KBM-7 (cell line): Measurements from ENCODE around the gene PCF11.
A peak's percentile ranks its signal among the peaks of the same experiment; 100 is the strongest.
"Not testable (repeated sequence)": the region's sequence is repeated elsewhere in the genome, so short reads cannot be mapped to it uniquely, and the experiment has no call there.

ENCODE experiments used
- DNase-seq: peaks from one replicate; pipeline ENCODE4 v3.0.0-alpha.2; 2015
- in situ Hi-C: fragments of 300-500 bp; cut with MboI; formaldehyde crosslinking; loops from 2 replicates; pipeline ENCODE4 v1.14.3; 2020; ENCODE audit warnings: low sequenced_read_pairs, low pct_unique_long_range_greater_than_20kb, mixed read lengths

PCF11 gene

DNA sequence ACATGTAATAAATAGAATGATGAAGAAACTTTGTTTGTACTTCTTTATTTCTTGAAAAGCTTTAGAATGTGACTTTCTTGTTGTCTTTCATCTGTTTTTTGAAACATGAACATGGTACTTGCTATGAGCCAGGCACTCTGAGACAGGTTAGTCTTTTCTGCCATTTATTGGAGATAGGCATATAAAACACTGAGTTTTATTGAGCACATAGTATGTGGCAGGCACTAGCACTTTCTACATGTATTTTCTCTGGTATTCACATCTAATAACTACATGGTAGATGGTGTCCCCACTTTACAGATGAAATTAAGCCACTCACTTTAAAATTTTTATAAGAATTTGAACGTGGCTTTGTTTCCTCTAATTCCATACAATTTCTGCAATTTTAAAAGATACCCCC is 28.8 kb downstream of the PCF11 start:
- in situ Hi-C loops, result no loop called here

DNA sequence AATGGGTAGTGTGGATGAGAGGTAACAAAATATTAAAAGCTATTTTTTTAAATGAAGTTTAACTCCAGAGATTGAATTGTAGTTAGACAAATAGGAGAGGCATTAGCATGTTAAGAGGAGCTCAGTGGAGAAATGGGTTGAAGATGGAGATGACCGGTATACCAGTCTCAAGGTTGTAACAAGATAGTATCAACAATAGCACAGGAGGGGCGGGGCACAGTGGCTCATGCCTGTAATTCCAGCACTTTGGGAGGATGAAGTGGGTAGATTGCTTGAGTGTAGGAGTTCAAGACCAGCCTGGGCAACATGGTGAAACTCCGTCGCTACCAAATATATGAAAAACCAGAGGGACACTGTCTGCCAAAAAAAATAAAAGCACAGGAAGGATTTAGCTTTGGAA is 30.5 kb downstream of the PCF11 start:
- DNase-seq, result no peak
- in situ Hi-C loops, result no loop called here

More for the DNA sequence above, 28.8 kb downstream of the PCF11 start:
- no peak for DNase-seq

DNA sequence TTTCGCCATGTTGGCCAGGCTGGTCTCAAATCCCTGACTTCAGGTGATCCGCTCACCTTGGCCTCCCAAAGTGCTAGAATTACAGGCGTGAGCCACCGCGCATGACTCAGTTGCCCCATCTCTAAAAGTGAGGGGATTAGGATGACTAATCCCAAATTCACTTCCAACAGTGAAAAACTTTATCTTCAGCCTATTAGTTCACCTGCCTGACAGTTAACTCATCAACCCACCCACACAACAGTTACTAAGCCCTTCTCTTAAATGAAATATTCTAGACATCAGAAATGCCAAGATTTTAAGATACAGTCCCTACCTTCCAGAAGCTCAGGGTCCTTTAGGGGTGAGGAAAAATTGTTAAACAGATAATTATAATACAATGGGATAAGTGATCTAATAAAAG is 34.6 kb downstream of the PCF11 start:
- no peak for DNase-seq
- in situ Hi-C loops, result no loop called here

DNA sequence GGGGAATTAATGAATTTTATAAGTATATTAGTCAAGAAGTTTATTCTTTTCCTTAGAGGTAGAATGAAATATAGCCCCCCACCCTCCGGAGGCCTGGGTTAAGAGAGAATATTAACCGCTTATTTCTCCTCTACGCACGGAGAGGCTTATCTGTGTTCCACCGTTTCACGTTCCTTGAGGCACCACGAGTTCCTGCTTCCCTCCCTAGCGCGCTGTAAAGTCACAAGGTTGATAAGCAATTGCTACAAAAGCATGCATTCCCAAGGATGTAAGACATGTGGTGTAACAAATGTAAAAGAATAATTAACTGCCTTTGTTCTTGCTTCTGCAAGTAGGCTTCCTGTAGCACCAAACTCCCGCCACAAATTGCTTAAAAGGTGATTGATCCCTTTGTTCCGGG is 35.1 kb downstream of the PCF11 start:
- no peak for DNase-seq
- in situ Hi-C loops, result no loop called here

DNA sequence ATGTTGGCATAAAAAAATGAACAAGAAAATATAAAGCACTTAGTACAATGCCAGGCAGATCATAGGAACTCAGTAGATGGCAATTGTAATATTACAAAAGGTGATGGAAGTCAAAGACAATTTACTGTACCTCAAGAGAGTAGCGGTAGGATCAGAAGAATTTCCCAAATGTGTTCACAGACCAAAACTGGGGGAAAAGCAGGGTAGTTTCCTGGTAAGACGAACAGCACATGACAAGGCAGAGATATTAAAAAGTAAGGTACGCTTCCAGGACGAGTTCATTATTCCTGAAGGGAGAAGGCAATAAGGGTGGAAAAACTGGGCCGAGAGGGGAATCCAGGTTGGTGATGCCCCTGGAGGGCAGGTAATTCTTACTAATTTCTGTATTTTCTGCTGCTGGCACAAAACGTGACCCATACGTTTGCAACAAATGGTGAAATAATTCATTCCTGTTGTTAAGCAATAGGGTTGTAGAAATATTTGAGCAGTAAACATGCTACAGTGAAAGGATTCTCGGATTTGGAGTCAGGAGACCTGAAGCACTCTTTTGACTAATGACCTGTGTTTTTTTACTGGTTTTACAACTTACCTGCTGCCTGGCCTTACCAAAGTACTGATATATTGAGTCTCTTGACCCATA is 35.8 kb downstream of the PCF11 start:
- in situ Hi-C loops, result no loop called here
- DNase-seq, result no peak

DNA sequence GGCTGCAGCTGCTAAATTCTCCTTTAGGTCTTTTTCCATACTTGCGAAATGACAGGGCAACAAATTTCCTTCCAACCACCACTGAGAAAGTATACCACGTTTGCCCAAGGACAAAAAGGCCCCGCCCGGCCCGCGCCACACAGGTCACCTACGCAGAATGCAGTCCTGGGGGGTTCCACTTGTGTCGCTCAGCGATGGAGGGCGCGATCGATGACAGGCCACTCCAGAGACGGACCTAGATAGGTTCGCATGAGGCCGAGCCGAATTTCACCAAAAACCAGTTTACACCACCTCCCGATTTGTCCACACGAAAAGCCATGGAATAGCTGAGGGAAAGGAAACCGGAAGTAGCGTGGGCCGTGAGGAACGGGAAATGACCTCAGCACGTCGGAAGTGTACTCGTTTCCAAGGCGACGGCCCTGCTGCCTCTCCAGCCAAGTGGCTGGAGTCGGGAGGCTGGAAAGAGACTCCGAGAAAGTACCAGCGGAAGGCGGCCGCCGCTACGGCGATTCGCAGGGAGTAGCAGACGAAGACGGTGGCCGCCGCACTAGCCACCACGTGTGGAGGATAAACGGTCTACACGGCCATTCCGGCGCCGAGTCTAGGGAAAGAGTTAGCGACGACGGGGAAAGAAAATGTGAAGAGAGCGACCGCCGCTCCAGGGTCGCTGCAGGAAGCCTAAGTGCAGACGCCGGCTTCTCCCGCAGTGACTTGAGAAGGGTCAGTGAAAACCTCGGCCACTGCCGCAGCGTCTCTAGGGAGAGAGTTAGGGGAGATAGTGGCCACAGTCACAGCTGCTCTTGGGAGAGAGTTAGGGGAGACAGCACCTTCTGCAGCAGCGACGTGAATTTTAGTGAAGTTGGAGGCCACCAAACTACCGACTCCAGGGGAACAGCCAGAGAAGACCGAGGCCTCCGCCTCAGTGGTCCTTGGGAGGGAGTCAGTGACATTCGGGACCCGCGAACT is 36.7 kb downstream of the PCF11 start, which contains the start of gene ANKRD42:
ANKRD42 (plus strand) TSS at position 398 of the 966 bp plus-strand sequence. CDS start 959 bp downstream, outside the sequence.
- in situ Hi-C loops, result no loop called here
- peak; percentile 97 for DNase-seq

DNA sequence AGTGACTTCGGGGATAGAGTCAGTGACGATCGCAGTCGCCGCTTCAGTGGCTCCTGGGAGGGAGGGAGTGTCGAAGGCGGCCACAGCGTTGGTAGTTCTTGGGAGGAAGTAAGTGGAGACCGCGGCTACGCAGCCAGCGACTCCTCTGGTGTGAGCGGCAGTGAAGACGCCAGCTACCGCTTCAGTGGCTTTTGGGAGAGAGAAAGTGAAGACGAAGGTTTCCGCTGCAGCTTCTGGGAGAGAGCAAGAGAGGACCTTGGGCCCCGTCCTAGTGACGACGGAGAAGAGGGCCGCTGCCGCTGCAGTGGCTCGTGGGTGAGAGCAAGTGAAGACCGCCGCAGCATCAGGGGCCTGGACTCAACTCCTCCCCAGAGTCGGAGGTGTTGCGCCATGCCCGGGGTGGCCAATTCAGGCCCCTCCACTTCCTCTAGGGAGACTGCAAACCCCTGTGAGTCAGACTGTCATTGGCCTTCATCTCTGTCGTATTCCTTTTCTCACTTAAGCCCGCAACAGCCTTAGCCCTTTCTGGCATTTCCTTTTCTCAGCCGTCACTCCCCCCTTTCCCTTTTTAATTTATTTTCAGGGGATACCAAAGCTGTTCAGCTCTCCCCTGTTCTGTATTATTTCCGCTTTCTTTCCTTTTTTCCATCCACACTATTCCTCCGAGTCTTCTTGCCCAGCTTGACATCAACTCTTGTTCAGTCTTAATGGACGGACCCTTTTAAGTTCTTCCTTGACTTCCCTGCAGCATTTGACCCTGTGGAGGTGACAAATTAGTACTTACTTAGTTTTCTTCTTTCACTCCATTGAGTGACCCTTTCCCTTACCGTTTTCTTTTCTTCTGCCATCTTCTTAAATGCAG is 37.6 kb downstream of the PCF11 start:
- in situ Hi-C loops, result no loop called here
- DNase-seq, result peak; percentile 85

DNA sequence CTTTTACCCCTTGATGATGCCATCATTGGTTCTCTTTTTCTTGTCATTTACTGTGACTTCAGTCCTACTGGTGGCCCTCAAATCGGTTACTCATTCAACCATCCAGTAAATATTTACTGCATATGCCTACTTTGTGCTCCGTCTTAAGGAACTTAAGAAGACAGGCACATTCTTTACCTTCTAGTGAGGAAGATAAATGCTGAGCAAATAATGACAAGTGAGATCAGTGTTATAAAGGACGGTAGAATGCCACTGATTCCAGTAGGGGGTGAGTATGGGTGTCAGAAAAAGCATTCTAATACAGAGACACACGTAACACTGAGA is 38.2 kb downstream of the PCF11 start:
- in situ Hi-C loops, result no loop called here
- peak; percentile 36 for DNase-seq

DNA sequence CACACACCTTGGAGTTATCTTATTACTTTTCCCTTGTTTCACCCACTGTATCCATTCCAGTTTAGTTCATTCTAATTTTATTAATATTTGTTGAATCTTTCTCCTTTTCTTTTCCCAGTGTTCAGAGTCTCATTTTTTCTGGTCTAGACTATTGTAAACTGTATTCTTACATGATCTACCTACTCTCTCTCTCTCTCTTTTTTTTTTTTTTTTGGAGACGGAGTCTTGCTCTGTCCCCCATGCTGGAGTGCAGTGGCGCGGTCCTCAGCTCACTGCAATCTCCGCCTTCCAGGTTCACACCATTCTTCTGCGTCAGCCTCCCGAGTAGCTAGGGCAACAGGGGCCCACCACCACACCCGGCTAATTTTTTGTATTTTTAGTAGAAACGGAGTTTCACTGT is 38.7 kb downstream of the PCF11 start:
- DNase-seq, result no peak
- in situ Hi-C loops, result no loop called here

DNA sequence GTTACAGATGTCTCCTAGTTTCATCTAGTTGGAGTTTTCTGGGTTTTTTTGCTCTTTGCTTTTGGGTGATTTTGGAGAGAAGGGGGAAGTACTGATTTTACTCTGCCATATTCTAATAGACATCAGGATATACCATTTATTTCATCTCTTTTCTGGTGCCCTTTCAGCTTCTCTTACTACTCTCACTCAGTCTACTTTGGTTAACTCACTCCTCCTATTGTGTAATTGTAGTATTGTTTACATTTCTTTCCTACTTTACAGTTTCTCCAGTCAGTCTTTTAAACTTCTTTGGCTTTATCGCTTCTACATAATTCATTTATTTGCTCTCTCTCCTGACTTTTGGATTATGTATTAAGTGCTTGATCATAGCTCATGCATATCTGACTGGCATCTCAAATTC is 43.1 kb downstream of the PCF11 start:
- DNase-seq, result no peak
- in situ Hi-C loops, result no loop called here

DNA sequence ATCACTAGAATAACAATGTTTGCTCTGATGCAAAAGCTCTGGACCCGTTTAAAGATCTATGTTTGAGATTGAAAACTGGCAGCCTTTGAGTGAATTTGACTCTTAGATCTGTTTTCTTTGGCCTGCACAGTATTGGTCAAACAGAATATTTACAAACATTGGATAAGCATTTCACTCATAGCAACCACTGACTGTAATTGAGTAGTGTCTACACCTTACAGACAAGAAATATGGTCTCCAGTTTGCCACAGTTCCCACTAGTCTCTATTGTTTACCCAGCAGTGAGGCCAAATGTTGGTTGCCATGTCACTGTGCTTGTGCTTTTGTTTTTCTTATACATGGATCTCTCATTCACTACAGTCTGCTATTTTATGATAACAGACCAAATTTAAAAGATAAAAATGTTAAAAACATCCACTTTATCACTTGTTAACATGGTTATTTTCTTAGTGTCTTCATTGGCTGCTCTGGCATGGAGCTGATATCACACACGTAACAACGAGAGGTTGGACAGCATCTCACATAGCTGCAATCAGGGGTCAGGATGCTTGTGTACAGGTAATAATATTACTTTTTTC is 48.8 kb downstream of the PCF11 start:
- no peak for DNase-seq
- in situ Hi-C loops, result no loop called here

DNA sequence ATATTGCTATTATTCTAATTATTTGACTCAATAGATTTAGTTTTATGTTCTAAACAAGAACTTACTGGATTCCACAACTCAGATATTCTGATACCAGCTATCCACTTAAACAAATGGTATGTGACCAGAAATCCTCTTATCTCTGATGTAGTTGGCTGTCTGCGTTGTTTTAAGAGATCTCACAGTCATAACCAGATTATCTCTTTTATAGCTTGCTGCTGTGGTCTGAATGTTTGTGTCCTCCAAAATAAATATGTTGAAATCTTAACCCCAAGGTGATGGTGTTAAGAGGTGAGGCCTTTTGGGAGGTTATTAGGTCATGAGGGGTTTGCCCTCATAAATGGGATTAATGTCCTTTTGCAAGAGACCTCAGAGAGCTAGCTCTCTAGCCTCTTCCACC is 49.3 kb downstream of the PCF11 start:
- no peak for DNase-seq
- in situ Hi-C loops, result no loop called here

DNA sequence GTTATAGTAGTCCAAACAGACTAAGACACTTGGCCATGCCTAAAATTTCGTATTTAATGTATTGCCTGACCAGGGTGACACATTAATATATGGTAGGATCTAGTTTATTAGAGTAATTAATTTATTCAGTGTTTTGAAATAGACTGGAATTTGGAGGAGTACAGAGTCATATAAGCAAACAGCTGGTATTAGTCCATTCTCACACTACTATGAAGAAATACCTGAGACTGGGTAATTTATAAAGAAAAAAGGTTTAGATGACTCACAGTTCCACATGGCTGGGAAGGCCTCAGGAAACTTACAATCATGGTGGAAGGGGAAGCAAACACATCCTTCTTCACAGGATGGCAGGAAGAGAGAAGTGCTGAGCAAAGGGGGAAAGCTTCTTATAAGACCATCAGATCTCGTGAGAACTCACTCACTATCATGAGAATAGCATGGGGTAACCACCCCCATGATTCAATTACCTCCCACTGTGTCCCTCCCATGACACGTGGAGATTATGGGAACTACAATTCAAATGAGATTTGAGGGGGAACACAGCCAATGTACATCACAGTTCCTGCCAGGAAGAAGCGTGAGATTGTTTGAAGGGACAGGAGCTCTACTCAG is 49.9 kb downstream of the PCF11 start:
- in situ Hi-C loops, DNase-seq: not testable (repeated sequence)

DNA sequence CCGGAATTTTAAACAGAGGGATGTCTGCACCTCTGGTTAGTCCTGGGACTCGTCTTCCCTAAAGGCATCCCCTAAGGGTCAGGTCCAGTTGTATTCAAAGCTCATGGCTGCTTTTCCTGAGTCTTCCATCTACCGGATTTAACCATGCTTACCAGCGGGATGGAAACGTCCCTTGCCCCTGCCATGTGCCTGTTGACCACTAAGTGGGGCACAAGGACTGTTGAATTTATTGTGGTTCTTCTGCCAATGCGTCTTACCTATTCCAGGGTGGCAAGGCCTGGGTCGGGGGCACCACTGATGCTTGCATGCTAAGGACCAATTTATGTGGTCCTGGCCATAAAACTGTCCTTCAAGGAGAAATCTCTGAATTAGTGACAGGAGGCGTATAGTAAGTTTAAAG is 62.2 kb downstream of the PCF11 start:
- in situ Hi-C loops, result no loop called here
- no peak for DNase-seq

DNA sequence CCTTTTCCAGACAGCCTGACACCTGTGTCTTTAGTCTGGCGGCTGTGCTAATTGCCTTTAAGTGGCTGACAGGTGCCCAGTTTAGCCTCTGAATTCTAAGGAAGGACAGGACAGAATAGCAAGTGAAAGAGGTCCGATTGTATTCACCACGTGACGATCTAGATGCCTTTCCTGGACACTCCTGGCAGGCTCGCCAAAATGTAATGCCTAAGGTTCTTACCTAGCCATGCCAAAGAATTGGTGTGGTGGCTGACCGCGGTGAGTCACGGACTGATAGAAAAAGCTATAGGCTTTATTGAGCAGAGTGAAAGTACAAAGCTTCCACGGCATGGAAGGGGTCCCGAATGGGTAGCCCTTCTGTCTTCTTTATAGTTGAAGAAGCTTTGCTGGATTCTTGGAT is 63.3 kb downstream of the PCF11 start:
- in situ Hi-C loops, result no loop called here
- no peak for DNase-seq

DNA sequence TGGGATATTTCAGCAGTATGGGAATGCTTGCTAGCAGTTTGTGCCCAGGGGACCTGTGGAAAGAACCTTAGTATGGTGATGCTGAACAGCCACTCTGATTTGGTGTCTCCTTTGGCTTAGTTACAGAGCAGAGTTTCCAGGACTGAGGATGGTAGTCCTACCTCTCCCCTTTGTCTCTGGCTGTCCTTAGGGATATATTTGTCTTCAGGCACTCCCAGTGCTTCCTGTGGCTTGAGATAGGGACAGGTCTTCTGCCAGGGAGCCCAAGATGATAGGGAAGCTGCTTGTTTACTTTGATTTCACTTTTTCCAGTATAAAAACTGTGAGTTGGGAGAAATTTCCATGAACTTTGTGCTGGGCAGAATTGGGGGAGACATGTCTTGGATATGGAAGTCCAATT is 64.8 kb downstream of the PCF11 start:
- in situ Hi-C loops, result no loop called here

DNA sequence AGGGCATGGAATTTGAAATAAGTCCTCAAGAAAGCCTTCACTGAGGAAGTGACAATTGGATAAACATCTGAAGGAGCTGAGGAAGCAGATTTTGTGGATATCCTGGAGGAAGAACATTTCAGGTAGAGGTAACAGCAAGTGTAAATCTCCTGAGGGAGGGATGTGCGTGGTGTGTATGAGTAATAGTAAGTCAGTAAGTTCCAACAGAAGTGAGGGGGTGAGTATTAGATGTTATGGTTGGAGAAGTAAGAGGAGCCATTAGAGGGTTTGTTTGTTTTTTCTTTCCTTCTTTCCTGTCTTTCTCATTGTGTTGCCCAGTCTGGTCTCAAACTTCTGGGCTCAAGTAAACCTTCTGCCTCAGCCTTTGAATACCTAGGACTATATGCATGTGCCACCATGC is 65.6 kb downstream of the PCF11 start:
- no peak for DNase-seq
- in situ Hi-C loops, result no loop called here

More for the DNA sequence above, 64.8 kb downstream of the PCF11 start:
- DNase-seq, result no peak

DNA sequence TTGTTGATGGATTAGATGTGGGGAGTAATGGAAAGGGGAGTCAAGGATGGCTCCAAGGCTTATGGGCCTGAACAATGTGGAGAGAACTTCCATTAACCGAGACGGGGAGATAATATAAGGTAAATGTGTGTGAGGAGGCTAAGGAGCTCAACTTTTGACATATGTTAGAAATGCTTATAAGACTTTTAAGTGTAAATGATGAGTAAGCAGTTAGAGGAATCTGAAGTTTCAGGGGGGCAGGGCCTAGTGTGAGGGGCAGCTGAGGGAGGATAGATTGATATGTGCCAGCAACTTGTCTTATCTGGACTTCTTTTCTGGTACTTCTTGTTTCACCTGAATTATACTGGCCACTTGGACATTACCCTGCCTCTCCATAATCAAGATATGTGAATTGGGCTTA is 66.5 kb downstream of the PCF11 start:
- no peak for DNase-seq
- in situ Hi-C loops, result no loop called here

DNA sequence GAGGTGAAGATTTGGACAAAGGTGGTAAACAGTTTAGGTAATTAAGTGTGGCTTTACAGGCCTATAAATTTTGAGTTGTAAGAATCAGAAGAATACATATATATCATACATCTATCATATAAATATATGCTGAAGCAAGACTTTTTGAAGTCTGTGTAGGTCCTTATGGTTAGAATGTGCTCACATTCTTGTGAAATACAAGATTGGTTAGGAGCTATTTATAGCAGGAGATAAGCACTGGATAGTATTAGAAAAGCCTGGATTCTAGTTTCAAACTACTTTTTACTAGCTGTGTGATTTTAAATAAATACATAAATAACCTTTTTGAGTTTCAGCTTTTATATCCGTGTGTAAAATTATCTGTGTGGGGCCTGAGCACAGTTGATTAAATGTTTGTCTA is 78.9 kb downstream of the PCF11 start:
- in situ Hi-C loops, result no loop called here
- no peak for DNase-seq
